ENCODE results near the gene MRAS. TPM values are rescaled to one million over a fixed set of nuclear protein-coding genes. Genes with fewer than 3 reads are reported as not detected.

MRAS gene
- total RNA-seq, 2 donors from 2014 or later: 58.6 to 62.3 TPM

DNA sequence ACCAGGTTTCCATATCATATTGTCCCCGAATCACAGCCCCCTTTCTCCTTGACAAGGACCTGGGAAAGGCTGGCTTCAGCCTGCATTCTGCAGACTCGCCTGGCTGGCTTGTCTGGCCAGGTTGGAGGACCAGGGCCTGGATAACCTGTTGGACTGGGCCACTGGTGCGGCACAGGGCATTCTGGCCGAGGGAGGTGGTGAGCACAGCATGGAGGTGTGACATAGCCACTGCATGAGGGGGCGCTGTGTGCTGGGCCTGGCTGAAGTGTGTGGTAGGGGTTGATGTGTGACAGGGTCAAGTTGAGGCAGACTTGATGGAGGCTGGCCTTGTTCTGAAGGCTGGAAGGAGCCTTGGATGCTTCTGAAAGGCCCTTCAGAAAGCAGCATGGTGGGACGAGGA lies 88.9 kb downstream of the MRAS start:
- Histone ChIP-seq H3K4me1 (ENCODE audit: control insufficient read depth in 1 of 2, low read depth in 2 of 2) (peaks cover 16 to 29% of the 10 kb centered on the region in 2 donors), H3K9me3 (no peaks in the 10 kb centered on the region), H3K27ac (no peak overlapping the region), H3K36me3 (no peaks in the 10 kb centered on the region), H3K4me3 (no peak overlapping the region), H3K27me3 (replicated peaks; ENCODE audit: insufficient read depth) (no peaks in the 10 kb centered on the region)
- TF ChIP-seq, protein P1, sequence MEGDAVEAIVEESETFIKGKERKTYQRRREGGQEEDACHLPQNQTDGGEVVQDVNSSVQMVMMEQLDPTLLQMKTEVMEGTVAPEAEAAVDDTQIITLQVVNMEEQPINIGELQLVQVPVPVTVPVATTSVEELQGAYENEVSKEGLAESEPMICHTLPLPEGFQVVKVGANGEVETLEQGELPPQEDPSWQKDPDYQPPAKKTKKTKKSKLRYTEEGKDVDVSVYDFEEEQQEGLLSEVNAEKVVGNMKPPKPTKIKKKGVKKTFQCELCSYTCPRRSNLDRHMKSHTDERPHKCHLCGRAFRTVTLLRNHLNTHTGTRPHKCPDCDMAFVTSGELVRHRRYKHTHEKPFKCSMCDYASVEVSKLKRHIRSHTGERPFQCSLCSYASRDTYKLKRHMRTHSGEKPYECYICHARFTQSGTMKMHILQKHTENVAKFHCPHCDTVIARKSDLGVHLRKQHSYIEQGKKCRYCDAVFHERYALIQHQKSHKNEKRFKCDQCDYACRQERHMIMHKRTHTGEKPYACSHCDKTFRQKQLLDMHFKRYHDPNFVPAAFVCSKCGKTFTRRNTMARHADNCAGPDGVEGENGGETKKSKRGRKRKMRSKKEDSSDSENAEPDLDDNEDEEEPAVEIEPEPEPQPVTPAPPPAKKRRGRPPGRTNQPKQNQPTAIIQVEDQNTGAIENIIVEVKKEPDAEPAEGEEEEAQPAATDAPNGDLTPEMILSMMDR (IDR thresholded peaks at IDR 0.05): no peak
- ATAC-seq (ENCODE audit: insufficient number of reproducible peaks, low FRiP score, low read depth) (no peak), DNase-seq (ENCODE audit: low spot score) (no peak)

DNA sequence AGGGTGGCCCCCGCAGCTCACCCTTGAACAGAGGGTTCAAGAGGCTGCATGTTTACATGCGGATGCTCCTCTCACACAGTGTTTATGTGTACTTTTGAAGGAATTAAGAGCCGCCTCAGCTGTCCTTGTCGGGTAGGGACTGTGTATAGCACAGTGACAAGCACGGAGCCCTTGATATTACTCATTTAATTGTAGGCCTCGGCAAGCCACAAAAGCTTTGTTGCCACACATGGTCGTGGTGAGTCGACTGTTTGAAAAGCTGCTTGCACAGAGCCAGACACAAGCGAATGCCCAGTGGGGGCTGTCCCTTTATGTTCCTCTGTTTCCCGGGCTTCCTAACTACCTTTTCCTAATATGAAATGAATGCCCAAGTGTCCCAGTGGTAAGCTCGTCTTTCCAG lies 90.5 kb downstream of the MRAS start:
- ATAC-seq (ENCODE audit: insufficient number of reproducible peaks, low FRiP score, low read depth): no peak

DNA sequence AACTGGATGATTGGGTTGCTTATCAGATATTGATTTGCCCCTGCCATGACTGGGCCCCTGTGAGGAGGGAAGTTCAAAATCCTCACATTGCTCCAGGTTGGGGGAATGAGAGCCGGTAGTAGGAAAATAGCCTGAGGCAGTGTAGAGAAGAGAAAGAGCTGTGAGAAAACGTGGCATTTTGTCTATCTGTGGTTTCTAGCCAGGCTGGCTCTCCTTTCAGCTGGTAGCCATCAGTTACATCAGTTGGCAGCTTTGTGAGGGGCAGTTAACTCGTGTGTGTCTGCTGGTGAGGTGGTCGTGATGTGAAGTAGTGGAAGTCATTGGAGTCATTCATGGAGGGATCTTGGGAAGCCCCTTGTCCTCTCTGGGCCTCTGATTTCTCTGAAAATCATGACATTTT lies 91.3 kb downstream of the MRAS start:
- Histone ChIP-seq H3K27ac (no peak overlapping the region), H3K9me3 (no peaks in the 10 kb centered on the region), H3K27me3 (replicated peaks; ENCODE audit: insufficient read depth) (no peaks in the 10 kb centered on the region), H3K4me3 (no peak overlapping the region), H3K4me1 (ENCODE audit: control insufficient read depth in 1 of 2, low read depth in 2 of 2) (peaks cover 9 to 19% of the 10 kb centered on the region in 2 donors), H3K36me3 (no peaks in the 10 kb centered on the region)
- TF ChIP-seq, protein P1 (IDR thresholded peaks at IDR 0.05): no peak
- ATAC-seq (ENCODE audit: insufficient number of reproducible peaks, low FRiP score, low read depth) (no peak), DNase-seq (ENCODE audit: low spot score) (no peak)

More for the DNA sequence above, 90.5 kb downstream of the MRAS start:
- H3K4me3 ChIP-seq: no peak overlapping the region
- TF ChIP-seq, protein P1 (IDR thresholded peaks at IDR 0.05): no peak
- H3K4me1 ChIP-seq (ENCODE audit: control insufficient read depth in 1 of 2, low read depth in 2 of 2): peaks cover 13 to 27% of the 10 kb centered on the region in 2 donors
- H3K27ac ChIP-seq: no peak overlapping the region
- H3K36me3 ChIP-seq: no peaks in the 10 kb centered on the region
- H3K27me3 ChIP-seq (replicated peaks; ENCODE audit: insufficient read depth): no peaks in the 10 kb centered on the region
- H3K9me3 ChIP-seq: no peaks in the 10 kb centered on the region
- DNase-seq (ENCODE audit: low spot score): no peak

DNA sequence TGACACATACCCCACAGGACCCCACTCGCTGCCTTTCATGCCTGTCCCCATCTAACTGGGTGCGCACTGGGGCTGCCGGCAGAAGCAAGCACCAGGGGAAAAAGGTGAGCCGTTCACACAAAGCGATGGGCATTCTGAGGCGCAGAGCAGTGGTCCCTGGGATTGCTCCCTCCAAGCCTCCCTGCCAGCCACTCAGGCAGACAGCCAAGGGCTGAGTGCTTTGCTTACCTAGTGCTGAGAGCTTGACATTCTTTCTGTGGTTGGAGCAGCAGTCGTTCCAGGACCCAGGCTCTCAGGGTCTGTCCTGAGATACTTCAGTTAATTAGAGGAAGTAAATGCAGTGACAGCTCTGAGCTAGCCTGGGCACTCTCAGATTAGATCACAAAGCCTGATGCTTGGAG lies 91.7 kb downstream of the MRAS start:
- no peak for DNase-seq (ENCODE audit: low spot score)
- Histone ChIP-seq H3K4me3 (no peak overlapping the region), H3K9me3 (no peaks in the 10 kb centered on the region), H3K27ac (no peak overlapping the region), H3K36me3 (no peaks in the 10 kb centered on the region), H3K27me3 (replicated peaks; ENCODE audit: insufficient read depth) (no peaks in the 10 kb centered on the region), H3K4me1 (ENCODE audit: control insufficient read depth in 1 of 2, low read depth in 2 of 2) (peaks cover 4 to 15% of the 10 kb centered on the region in 2 donors)
- ATAC-seq (ENCODE audit: insufficient number of reproducible peaks, low FRiP score, low read depth): no peak
- TF ChIP-seq, protein P1 (IDR thresholded peaks at IDR 0.05): no peak

DNA sequence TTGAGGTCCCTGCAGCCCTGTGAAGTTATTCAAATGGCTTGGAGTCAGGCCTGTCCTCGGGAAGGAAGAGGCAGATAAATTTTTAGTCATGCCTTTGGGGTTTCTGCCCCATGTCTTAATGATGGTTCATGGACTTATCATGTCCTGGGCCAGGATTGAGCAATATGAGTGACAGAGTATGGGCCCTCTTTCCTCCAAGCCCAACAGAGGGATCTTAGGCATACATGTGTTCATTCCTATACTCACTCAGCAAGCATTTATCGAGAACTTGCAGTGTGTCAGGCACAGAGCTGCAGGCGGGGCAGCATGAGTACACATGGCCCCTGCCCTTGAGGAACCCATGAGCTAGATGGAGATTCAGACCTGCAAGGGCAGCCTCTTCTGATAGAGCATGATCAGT lies 92.2 kb downstream of the MRAS start:
- Histone ChIP-seq H3K27me3 (replicated peaks; ENCODE audit: insufficient read depth) (no peaks in the 10 kb centered on the region), H3K36me3 (no peaks in the 10 kb centered on the region), H3K4me3 (no peak overlapping the region), H3K9me3 (no peaks in the 10 kb centered on the region), H3K27ac (no peak overlapping the region), H3K4me1 (ENCODE audit: control insufficient read depth in 1 of 2, low read depth in 2 of 2) (peaks cover 0 to 11% of the 10 kb centered on the region in 2 donors)
- TF ChIP-seq, protein P1 (IDR thresholded peaks at IDR 0.05): no peak
- ATAC-seq (ENCODE audit: insufficient number of reproducible peaks, low FRiP score, low read depth) (no peak), DNase-seq (ENCODE audit: low spot score) (no peak)

All from thoracic aorta (tissue), 2 donors.